MM.1S (cell line): Measurements from ENCODE around the gene C9.
"Not testable (repeated sequence)": the region's sequence is repeated elsewhere in the genome, so short reads cannot be mapped to it uniquely, and the experiment has no call there.

ENCODE experiments used
- DNase-seq: peaks from one replicate; pipeline ENCODE4 v3.0.0-alpha.2; 2015
- H2AFZ ChIP-seq: fragments of 300-600 bp; sonication (generic); 2 replicates; pipeline ENCODE4 v1.6.0; 2016; ENCODE audit warnings: antibody characterized with exemption, low read length
- H3F3A ChIP-seq: fragments of 300-600 bp; sonication (generic); 2 replicates; pipeline ENCODE4 v1.6.1; 2016; ENCODE audit warnings: mild to moderate bottlenecking, antibody characterized with exemption, low read length, moderate library complexity, mixed read lengths; ENCODE audit not compliant: insufficient read depth
- H3K27ac ChIP-seq: fragments of 300-600 bp; sonication (generic); 2 replicates; pipeline ENCODE4 v1.5.1; 2016; ENCODE audit warnings: mild to moderate bottlenecking, low read length
- H3K27me3 ChIP-seq: fragments of 300-600 bp; sonication (generic); replicated peaks from 2 replicates; pipeline ENCODE4 v1.6.0; 2016; ENCODE audit warnings: low read length; ENCODE audit not compliant: insufficient read depth
- H3K36me3 ChIP-seq: fragments of 300-600 bp; sonication (generic); replicated peaks from 2 replicates; pipeline ENCODE4 v1.6.1; 2016; ENCODE audit warnings: mild to moderate bottlenecking, low read length, mixed read lengths; ENCODE audit not compliant: insufficient read depth
- H3K4me1 ChIP-seq: fragments of 300-600 bp; sonication (generic); 2 replicates; pipeline ENCODE4 v1.6.1; 2016; ENCODE audit warnings: low read length, mixed read lengths
- H3K4me2 ChIP-seq: fragments of 300-600 bp; sonication (generic); 2 replicates; pipeline ENCODE4 v1.6.0; 2016; ENCODE audit warnings: low read depth, low read length
- H3K4me3 ChIP-seq: fragments of 300-600 bp; sonication (generic); 2 replicates; pipeline ENCODE4 v1.5.1; 2016; ENCODE audit warnings: low read length, mixed read lengths
- H3K79me2 ChIP-seq: fragments of 300-600 bp; sonication (generic); 2 replicates; pipeline ENCODE4 v1.6.1; 2016; ENCODE audit warnings: mixed run types, low read length, mixed read lengths
- H3K9ac ChIP-seq: fragments of 300-600 bp; sonication (generic); 2 replicates; pipeline ENCODE4 v1.6.1; 2016; ENCODE audit warnings: low read length, mixed read lengths
- H3K9me2 ChIP-seq: fragments of 300-600 bp; sonication (generic); replicated peaks from 2 replicates; pipeline ENCODE4 v1.6.1; 2016; ENCODE audit warnings: mild to moderate bottlenecking, low read length, mixed read lengths; ENCODE audit not compliant: insufficient read depth
- H3K9me3 ChIP-seq: fragments of 300-600 bp; sonication (generic); replicated peaks from 2 replicates; pipeline ENCODE4 v1.6.1; 2016; ENCODE audit warnings: mild to moderate bottlenecking, low read length, mixed read lengths; ENCODE audit not compliant: insufficient read depth
- H4K20me1 ChIP-seq: fragments of 300-600 bp; sonication (generic); 2 replicates; pipeline ENCODE4 v1.6.1; 2016; ENCODE audit warnings: mild to moderate bottlenecking, low read length, moderate library complexity, mixed read lengths; ENCODE audit not compliant: insufficient read depth
- CTCF ChIP-seq: fragments of 300-600 bp; sonication (generic); IDR thresholded peaks from 2 replicates; pipeline ENCODE4 v1.5.1; 2016; ENCODE audit warnings: antibody characterized with exemption, low read length, mixed read lengths
- EZH2 ChIP-seq: fragments of 300-600 bp; sonication (generic); optimal IDR thresholded peaks from 2 replicates; pipeline ENCODE3; 2017; ENCODE audit warnings: low read depth, mild to moderate bottlenecking, antibody characterized with exemption, low read length, mixed read lengths
- EZH2phosphoT487 ChIP-seq: fragments of 300-600 bp; sonication (generic); IDR thresholded peaks from 2 replicates; pipeline ENCODE4 v1.6.1; 2018; ENCODE audit warnings: antibody characterized with exemption, low read length

Gene C9

GRCh38 chr5:39274398-39275085 is 89.8 kb downstream of the C9 start:
- Histone ChIP-seq H3F3A (no peaks in the 10 kb centered on the region), H3K4me1 (peaks cover 19% of the 10 kb centered on the region), H3K4me3 (peak overlapping the region; percentile 46), H3K27me3 (no peaks in the 10 kb centered on the region), H3K9ac (peak overlapping the region; percentile 7; the same call in 1 of the 2 replicates), H4K20me1 (no peaks in the 10 kb centered on the region), H2AFZ (peak overlapping the region; percentile 71), H3K79me2 (no peaks in the 10 kb centered on the region), H3K9me2 (no peaks in the 10 kb centered on the region), H3K36me3 (no peaks in the 10 kb centered on the region), H3K4me2 (peak overlapping the region; percentile 83), H3K9me3 (no peaks in the 10 kb centered on the region), H3K27ac (peak overlapping the region; percentile 18; the same call in 1 of the 2 replicates)
- no peak for TF ChIP-seq EZH2phosphoT487
- TF ChIP-seq CTCF = no peak
- TF ChIP-seq EZH2 = no peak
- DNase-seq = peak; percentile 40

DNA sequence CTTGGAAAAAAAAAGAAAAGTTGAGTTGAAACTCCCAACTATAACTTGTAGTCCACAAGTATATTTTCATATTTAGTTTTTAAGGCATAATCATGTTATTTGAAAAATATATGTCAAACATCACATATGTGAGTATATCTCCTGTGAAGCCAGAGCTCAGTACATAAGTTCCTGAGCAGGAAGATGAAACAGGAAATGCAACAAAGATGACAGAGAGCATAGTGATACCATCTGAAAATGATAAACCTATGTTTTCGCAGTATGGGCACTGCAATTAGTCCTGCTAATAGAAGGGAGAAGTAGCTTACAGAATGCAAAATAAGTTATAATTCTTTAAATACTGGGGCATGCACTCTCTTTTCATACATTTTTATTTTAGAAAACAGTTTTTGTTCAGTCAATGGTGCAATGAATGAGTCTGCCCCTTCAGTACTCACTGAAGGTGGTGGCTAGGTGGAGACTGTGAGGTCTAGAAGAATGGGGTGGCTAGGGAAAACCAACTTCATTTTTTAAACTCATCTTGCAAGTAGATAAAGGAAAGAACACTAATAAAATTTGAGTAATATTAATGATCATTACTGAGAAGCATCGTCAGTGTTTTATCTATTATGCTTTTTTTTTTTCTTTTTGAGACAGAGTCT is 90.9 kb downstream of the C9 start:
- Histone ChIP-seq H3K27me3 (no peaks in the 10 kb centered on the region), H3K9ac (no peak overlapping the region), H3K4me1 (peaks cover 19% of the 10 kb centered on the region), H3K36me3 (no peaks in the 10 kb centered on the region), H3K27ac (no peak overlapping the region), H3K4me3 (no peak overlapping the region), H3K9me3 (no peaks in the 10 kb centered on the region), H3K9me2 (no peaks in the 10 kb centered on the region), H3K79me2 (no peaks in the 10 kb centered on the region), H2AFZ (no peak overlapping the region), H4K20me1 (no peaks in the 10 kb centered on the region), H3F3A (no peaks in the 10 kb centered on the region), H3K4me2 (no peak overlapping the region)
- TF ChIP-seq EZH2phosphoT487 (no peak), CTCF (no peak), EZH2 (no peak)
- no peak for DNase-seq

DNA sequence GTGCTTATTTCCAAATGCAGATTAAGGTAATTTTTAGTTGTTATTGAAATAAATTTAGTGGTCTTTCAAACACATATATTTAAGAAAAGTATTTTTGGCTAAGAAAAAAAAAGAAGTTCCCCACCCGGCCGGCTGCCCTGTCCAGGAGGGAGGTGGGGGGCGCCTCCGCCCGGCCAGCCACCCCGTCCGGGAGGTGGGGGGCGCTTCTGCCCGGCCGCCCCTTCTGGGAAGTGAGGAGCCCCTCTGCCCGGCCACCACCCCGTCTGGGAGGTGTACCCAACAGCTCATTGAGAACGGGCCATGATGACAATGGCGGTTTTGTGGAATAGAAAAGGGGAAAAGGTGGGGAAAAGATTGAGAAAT is 91.4 kb downstream of the C9 start:
- H3F3A ChIP-seq, H3K79me2 ChIP-seq, H4K20me1 ChIP-seq, DNase-seq, H3K36me3 ChIP-seq, H3K9me3 ChIP-seq, H3K9me2 ChIP-seq, H3K27ac ChIP-seq, H3K4me3 ChIP-seq, H3K9ac ChIP-seq, H3K27me3 ChIP-seq, H2AFZ ChIP-seq, H3K4me2 ChIP-seq: not testable (repeated sequence)
- H3K4me1 ChIP-seq = peaks cover 19% of the 10 kb centered on the region

GRCh38 chr5:39270225-39270848 is 94.0 kb downstream of the C9 start:
- Histone ChIP-seq H3F3A (no peaks in the 10 kb centered on the region), H4K20me1 (no peaks in the 10 kb centered on the region), H3K27me3 (no peaks in the 10 kb centered on the region), H3K4me2 (no peak overlapping the region), H3K9ac (no peak overlapping the region), H3K27ac (no peak overlapping the region), H3K9me2 (no peaks in the 10 kb centered on the region), H3K9me3 (no peaks in the 10 kb centered on the region), H3K36me3 (no peaks in the 10 kb centered on the region), H3K4me3 (no peak overlapping the region), H2AFZ (no peak overlapping the region), H3K79me2 (no peaks in the 10 kb centered on the region), H3K4me1 (peaks cover 21% of the 10 kb centered on the region)
- peak; percentile 48 for DNase-seq
- TF ChIP-seq EZH2 = no peak
- no peak for TF ChIP-seq EZH2phosphoT487
- no peak for TF ChIP-seq CTCF
